CD14-positive monocyte (primary cell): ENCODE results near the gene CDCA7. TPM values are rescaled to one million over a fixed set of nuclear protein-coding genes. Genes with fewer than 3 reads are reported as not detected.

Experiments used
- DNase-seq, 3 donors: peaks; one replicate each; pipeline ENCODE4 v3.0.0-alpha.2; 2011 to 2022
- H2AFZ ChIP-seq: 2 replicates; pipeline ENCODE4 v1.6.0; 2012; ENCODE audit warnings: mild to moderate bottlenecking, low read depth, low read length, inconsistent platforms; ENCODE audit not compliant: insufficient read depth, poor library complexity, severe bottlenecking
- H3K27ac ChIP-seq, 2 donors: 1 replicate in 1 of 2; 2 replicates in 1 of 2; pipeline ENCODE4 v1.5.1; 2012 to 2013; ENCODE audit warnings: low read length in 2 of 2, control low read depth in 1 of 2, inconsistent platforms in 1 of 2, low read depth in 1 of 2, mild to moderate bottlenecking in 1 of 2
- H3K27me3 ChIP-seq, 2 donors: one replicate each; pipeline versions ENCODE4 v1.6.0 to v1.6.1; 2011 to 2013; ENCODE audit warnings: low read length in 2 of 2; ENCODE audit not compliant: control insufficient read depth in 2 of 2, insufficient read depth in 2 of 2
- H3K36me3 ChIP-seq, 2 donors: replicated peaks in 1 of 2; 1 replicate in 1 of 2; 2 replicates in 1 of 2; pipeline versions ENCODE4 v1.5.1 to v1.6.1; 2012 to 2013; ENCODE audit warnings: low read length in 2 of 2, control low read depth in 1 of 2, inconsistent platforms in 1 of 2, mild to moderate bottlenecking in 1 of 2; ENCODE audit not compliant: insufficient read depth in 2 of 2, control insufficient read depth in 1 of 2
- H3K4me1 ChIP-seq, 2 donors: 1 replicate in 1 of 2; 2 replicates in 1 of 2; pipeline versions ENCODE4 v1.5.1 to v1.6.1; 2012 to 2013; ENCODE audit warnings: low read length in 2 of 2, control low read depth in 1 of 2, inconsistent platforms in 1 of 2, mild to moderate bottlenecking in 1 of 2, moderate library complexity in 1 of 2; ENCODE audit not compliant: insufficient read depth in 2 of 2, control insufficient read depth in 1 of 2
- H3K4me2 ChIP-seq: replicated peaks from 2 replicates; pipeline ENCODE3; 2012; ENCODE audit warnings: low read length, moderate library complexity, mild to moderate bottlenecking; ENCODE audit not compliant: poor library complexity, severe bottlenecking; ENCODE audit errors: extremely low read depth
- H3K4me3 ChIP-seq, 3 experiments: fragments of 200-600 bp in 1 of 3; sonication (generic) in 1 of 3; replicated peaks in 1 of 3; 1 replicate in 2 of 3; 2 replicates in 1 of 3; pipeline ENCODE4 v1.5.1; 2011 to 2013; ENCODE audit warnings: low read length in 3 of 3, mild to moderate bottlenecking in 3 of 3, control low read depth in 2 of 3, low read depth in 2 of 3, inconsistent platforms in 1 of 3, moderate library complexity in 1 of 3
- H3K79me2 ChIP-seq: 2 replicates; pipeline ENCODE4 v1.6.0; 2012; ENCODE audit warnings: mild to moderate bottlenecking, control low read depth, inconsistent platforms, low read length, moderate library complexity; ENCODE audit not compliant: insufficient read depth
- H3K9ac ChIP-seq: 2 replicates; pipeline ENCODE4 v1.6.0; 2017; ENCODE audit warnings: low read length, mild to moderate bottlenecking; ENCODE audit not compliant: insufficient read depth, poor library complexity, severe bottlenecking
- H3K9me3 ChIP-seq, 2 donors: replicated peaks in 1 of 2; 1 replicate in 1 of 2; 2 replicates in 1 of 2; pipeline versions ENCODE4 v1.5.1 to v1.6.1; 2012 to 2013; ENCODE audit warnings: low read length in 2 of 2, control low read depth in 1 of 2; ENCODE audit not compliant: control insufficient read depth in 1 of 2, insufficient read depth in 1 of 2
- H4K20me1 ChIP-seq: 2 replicates; pipeline ENCODE4 v1.6.0; 2012; ENCODE audit warnings: mild to moderate bottlenecking, low read length, control low read depth, moderate library complexity; ENCODE audit not compliant: insufficient read depth
- H3K27ac Mint-ChIP-seq, 7 donors: one replicate each; pipeline ENCODE4 v1.8.0; 2020; ENCODE audit warnings: mild to moderate bottlenecking in 7 of 7, mixed read lengths in 7 of 7, moderate library complexity in 6 of 7, inconsistent platforms in 2 of 7
- H3K27me3 Mint-ChIP-seq, 3 donors: one replicate each; pipeline ENCODE4 v1.8.0; 2021 to 2022; ENCODE audit warnings: low read depth in 3 of 3, mild to moderate bottlenecking in 3 of 3, mixed read lengths in 3 of 3, moderate library complexity in 3 of 3, inconsistent platforms in 1 of 3
- H3K36me3 Mint-ChIP-seq, 2 donors: one replicate each; pipeline ENCODE4 v1.8.0; 2020; ENCODE audit warnings: mixed read lengths in 2 of 2, inconsistent platforms in 1 of 2, mild to moderate bottlenecking in 1 of 2
- H3K4me1 Mint-ChIP-seq: one replicate; pipeline ENCODE4 v1.8.0; 2020; ENCODE audit warnings: mild to moderate bottlenecking, mixed read lengths
- H3K4me3 Mint-ChIP-seq, 2 donors: one replicate each; pipeline ENCODE4 v1.8.0; 2020; ENCODE audit warnings: mild to moderate bottlenecking in 2 of 2, mixed read lengths in 2 of 2, moderate library complexity in 1 of 2
- H3K9me3 Mint-ChIP-seq, 7 donors: one replicate each; pipeline ENCODE4 v1.8.0; 2020 to 2022; ENCODE audit warnings: mixed read lengths in 7 of 7, mild to moderate bottlenecking in 6 of 7, moderate library complexity in 6 of 7, inconsistent platforms in 2 of 7
- WGBS: methylation state at CpG from one replicate; pipeline ENCODE4 v1.1.5; 2013; ENCODE audit warnings: missing lambda C conversion rate; ENCODE audit not compliant: insufficient coverage; 5-methylcytosine and 5-hydroxymethylcytosine counted together
- intact Hi-C, 2 donors: fragments of 100-400 bp; cut with micrococcal nuclease; formaldehyde crosslinking; loops; one replicate each; pipeline versions ENCODE4 v1.15.0 to v1.15.1; 2023
- polyA plus RNA-seq, 3 donors: library from polyadenylated mRNA; depleted of rRNA in 1 of 3; unstranded in 2 of 3; stranded (reverse) in 1 of 3; fragments of 300-500 nt in 2 of 3; fragments of >200 nt in 1 of 3; fragmentation: Illumina TruSeq in 2 of 3; gene quantifications; 1 replicate in 2 of 3; 2 replicates in 1 of 3; pipeline ENCODE4 v1.2.3, GENCODE V29; 2012 to 2021
- TF ChIP-seq, protein P1 (sequence below): fragments of 200-600 bp; IDR thresholded peaks from one replicate; pipeline ENCODE4 v1.8.0; 2022; ENCODE audit warnings: antibody characterized with exemption, mild to moderate bottlenecking

Gene CDCA7
- polyA plus RNA-seq, 3 donors = 0.54 to 1.7 (median 0.66) TPM

DNA sequence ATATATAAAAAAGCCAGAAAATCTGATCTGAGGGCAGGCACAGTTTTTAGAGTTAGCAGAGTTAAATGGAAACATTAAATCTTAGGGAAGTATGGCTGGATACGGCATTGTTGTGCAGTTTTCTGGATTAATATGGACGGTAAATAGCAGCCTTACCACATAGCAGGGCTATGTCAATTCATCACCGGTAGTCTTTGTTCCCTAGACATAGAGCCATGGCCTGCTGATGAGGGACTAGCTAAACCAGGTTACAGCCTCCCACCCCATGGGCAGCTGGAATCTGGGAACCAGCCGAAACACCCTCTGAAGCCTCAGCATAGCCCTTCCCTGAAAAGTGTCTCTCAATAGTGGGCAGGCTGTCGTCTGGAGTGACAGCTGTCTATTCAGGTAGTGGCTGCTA lies 32.4 kb downstream of the CDCA7 start:
- H3K27me3 ChIP-seq = no peaks in the 10 kb centered on the region
- Mint-ChIP-seq H3K4me1 (no peaks in the 10 kb centered on the region), H3K27ac (no peak overlapping the region), H3K4me3 (no peak overlapping the region), H3K27me3 (peaks cover 0 to 6% (median 0%) of the 10 kb centered on the region in 3 donors), H3K9me3 (peaks cover 0 to 5% (median 0%) of the 10 kb centered on the region in 7 donors), H3K36me3 (peaks cover 10 to 12% of the 10 kb centered on the region in 2 donors)
- H3K36me3 ChIP-seq = no peaks in the 10 kb centered on the region
- H3K4me3 ChIP-seq = no peak overlapping the region
- no peaks in the 10 kb centered on the region for H3K79me2 ChIP-seq
- no peaks in the 10 kb centered on the region for H3K9me3 ChIP-seq
- H3K4me1 ChIP-seq = no peaks in the 10 kb centered on the region
- H3K4me2 ChIP-seq = no peak overlapping the region
- H2AFZ ChIP-seq = no peak overlapping the region
- DNase-seq = no peak
- TF ChIP-seq, protein P1, sequence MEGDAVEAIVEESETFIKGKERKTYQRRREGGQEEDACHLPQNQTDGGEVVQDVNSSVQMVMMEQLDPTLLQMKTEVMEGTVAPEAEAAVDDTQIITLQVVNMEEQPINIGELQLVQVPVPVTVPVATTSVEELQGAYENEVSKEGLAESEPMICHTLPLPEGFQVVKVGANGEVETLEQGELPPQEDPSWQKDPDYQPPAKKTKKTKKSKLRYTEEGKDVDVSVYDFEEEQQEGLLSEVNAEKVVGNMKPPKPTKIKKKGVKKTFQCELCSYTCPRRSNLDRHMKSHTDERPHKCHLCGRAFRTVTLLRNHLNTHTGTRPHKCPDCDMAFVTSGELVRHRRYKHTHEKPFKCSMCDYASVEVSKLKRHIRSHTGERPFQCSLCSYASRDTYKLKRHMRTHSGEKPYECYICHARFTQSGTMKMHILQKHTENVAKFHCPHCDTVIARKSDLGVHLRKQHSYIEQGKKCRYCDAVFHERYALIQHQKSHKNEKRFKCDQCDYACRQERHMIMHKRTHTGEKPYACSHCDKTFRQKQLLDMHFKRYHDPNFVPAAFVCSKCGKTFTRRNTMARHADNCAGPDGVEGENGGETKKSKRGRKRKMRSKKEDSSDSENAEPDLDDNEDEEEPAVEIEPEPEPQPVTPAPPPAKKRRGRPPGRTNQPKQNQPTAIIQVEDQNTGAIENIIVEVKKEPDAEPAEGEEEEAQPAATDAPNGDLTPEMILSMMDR = no peak
- intact Hi-C loops = no loop called here
- H3K27ac ChIP-seq = no peak overlapping the region
- no peak overlapping the region for H3K9ac ChIP-seq
- WGBS = 100% methylated on average over 2 of the region's 5 CpGs
- H4K20me1 ChIP-seq = no peaks in the 10 kb centered on the region

DNA sequence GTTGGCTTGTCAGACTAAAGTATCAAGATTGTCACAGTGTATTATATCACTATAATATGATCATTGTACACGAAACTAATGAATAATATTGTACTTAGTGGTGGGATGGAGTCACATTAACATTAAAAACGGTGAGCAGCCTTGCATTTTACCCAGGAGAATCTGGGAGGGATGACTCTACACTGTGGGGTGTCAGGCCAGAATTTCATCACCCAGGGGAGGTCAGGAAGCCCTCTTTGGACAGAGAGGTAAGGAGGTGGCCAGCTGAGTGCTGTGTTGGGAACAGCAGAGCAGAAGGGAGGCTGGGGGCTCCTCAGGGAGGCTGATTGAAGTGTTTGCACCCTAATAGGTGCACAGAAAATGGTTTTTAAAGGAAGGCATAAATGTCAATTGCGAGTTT lies 33.0 kb downstream of the CDCA7 start:
- H2AFZ ChIP-seq = no peak overlapping the region
- 80% methylated on average over 1 of the region's 3 CpGs for WGBS
- H3K27ac ChIP-seq = no peak overlapping the region
- H3K27me3 ChIP-seq = no peaks in the 10 kb centered on the region
- no peaks in the 10 kb centered on the region for H3K4me1 Mint-ChIP-seq
- H3K27ac Mint-ChIP-seq = no peak overlapping the region
- no peaks in the 10 kb centered on the region for H3K36me3 ChIP-seq
- TF ChIP-seq, protein P1 = no peak
- H3K36me3 Mint-ChIP-seq = peaks cover 10 to 11% of the 10 kb centered on the region in 2 donors
- H3K4me2 ChIP-seq = no peak overlapping the region
- H4K20me1 ChIP-seq = no peaks in the 10 kb centered on the region
- H3K4me3 ChIP-seq = no peak overlapping the region
- peaks cover 0 to 6% (median 0%) of the 10 kb centered on the region in 3 donors for H3K27me3 Mint-ChIP-seq
- no peaks in the 10 kb centered on the region for H3K9me3 ChIP-seq
- H3K79me2 ChIP-seq = no peaks in the 10 kb centered on the region
- H3K4me3 Mint-ChIP-seq = no peak overlapping the region
- no peak overlapping the region for H3K9ac ChIP-seq
- DNase-seq = no peak
- no peaks in the 10 kb centered on the region for H3K4me1 ChIP-seq
- intact Hi-C loops = no loop called here
- peaks cover 0 to 5% (median 0%) of the 10 kb centered on the region in 7 donors for H3K9me3 Mint-ChIP-seq
